BE2C (cell line): Measurements from ENCODE around the gene RHOU.

Source experiments
- DNase-seq: peaks from one replicate; pipeline ENCODE4 v3.0.0-alpha.2; 2020
- H3K27me3 ChIP-seq: fragments of 250-450 bp; sonication (Bioruptor Pico); 2 replicates; pipeline ENCODE4 v1.5.1; 2020; ENCODE audit warnings: mild to moderate bottlenecking
- H3K36me3 ChIP-seq: fragments of 250-450 bp; sonication (Bioruptor Pico); 2 replicates; pipeline ENCODE4 v1.5.1; 2020; ENCODE audit warnings: mild to moderate bottlenecking
- H3K4me1 ChIP-seq: fragments of 250-450 bp; sonication (Bioruptor Pico); 2 replicates; pipeline ENCODE4 v1.5.1; 2020
- H3K4me3 ChIP-seq: 2 replicates; pipeline ENCODE4 v1.5.1; 2011; ENCODE audit warnings: low read depth, low read length
- H3K9me3 ChIP-seq: fragments of 250-450 bp; sonication (Bioruptor Pico); 2 replicates; pipeline ENCODE4 v1.5.1; 2020
- CTCF ChIP-seq: IDR thresholded peaks from 2 replicates; pipeline ENCODE4 v1.5.1; 2012; ENCODE audit warnings: mild to moderate bottlenecking, low read depth, low read length

RHOU gene

GRCh38 chr1:228781809-228782661 is 46.8 kb downstream of the RHOU start:
- H3K36me3 ChIP-seq = no peaks in the 10 kb centered on the region
- TF ChIP-seq CTCF = no peak
- peaks cover 25% of the 10 kb centered on the region for H3K4me1 ChIP-seq
- H3K9me3 ChIP-seq = no peaks in the 10 kb centered on the region; the same call in 1 of the 2 replicates
- peak overlapping the region; percentile 34; the same call in 1 of the 2 replicates for H3K4me3 ChIP-seq
- H3K27me3 ChIP-seq = no peaks in the 10 kb centered on the region
- DNase-seq = no peak

GRCh38 chr1:228782662-228783417 is 47.6 kb downstream of the RHOU start:
- Histone ChIP-seq H3K4me3 (no peak overlapping the region), H3K9me3 (no peaks in the 10 kb centered on the region; the same call in 1 of the 2 replicates), H3K4me1 (peaks cover 28% of the 10 kb centered on the region), H3K27me3 (no peaks in the 10 kb centered on the region), H3K36me3 (no peaks in the 10 kb centered on the region)
- no peak for DNase-seq
- TF ChIP-seq CTCF = no peak

GRCh38 chr1:228783418-228784040 is 48.2 kb downstream of the RHOU start:
- Histone ChIP-seq H3K9me3 (no peaks in the 10 kb centered on the region; the same call in 1 of the 2 replicates), H3K27me3 (no peaks in the 10 kb centered on the region), H3K4me3 (no peak overlapping the region), H3K4me1 (peaks cover 28% of the 10 kb centered on the region), H3K36me3 (no peaks in the 10 kb centered on the region)
- no peak for DNase-seq
- TF ChIP-seq CTCF = no peak

- no peaks in the 10 kb centered on the region; the same call in 1 of the 2 replicates for H3K9me3 ChIP-seq
- no peak for TF ChIP-seq CTCF
- no peaks in the 10 kb centered on the region for H3K27me3 ChIP-seq
- H3K36me3 ChIP-seq = no peaks in the 10 kb centered on the region
- no peak for DNase-seq
- H3K4me3 ChIP-seq = no peak overlapping the region
- H3K4me1 ChIP-seq = peaks cover 28% of the 10 kb centered on the region
These were observed 48.9 kb downstream of the RHOU start for GRCh38 chr1:228784181-228784580.

GRCh38 chr1:228785366-228786330 is 50.4 kb downstream of the RHOU start:
- Histone ChIP-seq H3K36me3 (no peaks in the 10 kb centered on the region), H3K9me3 (no peaks in the 10 kb centered on the region; the same call in 1 of the 2 replicates), H3K27me3 (no peaks in the 10 kb centered on the region), H3K4me3 (no peak overlapping the region), H3K4me1 (peaks cover 26% of the 10 kb centered on the region)
- no peak for DNase-seq
- no peak for TF ChIP-seq CTCF
